Erythroblast (primary cell): ENCODE results near the gene ARL5C.

ENCODE experiments used
- GATA1 ChIP-seq: IDR thresholded peaks from 2 replicates; pipeline ENCODE4 v1.6.1; 2011; ENCODE audit warnings: low read depth, mild to moderate bottlenecking, control low read depth, low read length, moderate library complexity
- POLR2A ChIP-seq: IDR thresholded peaks from 2 replicates; pipeline ENCODE4 v1.6.1; 2011; ENCODE audit warnings: mild to moderate bottlenecking, low read length

DNA sequence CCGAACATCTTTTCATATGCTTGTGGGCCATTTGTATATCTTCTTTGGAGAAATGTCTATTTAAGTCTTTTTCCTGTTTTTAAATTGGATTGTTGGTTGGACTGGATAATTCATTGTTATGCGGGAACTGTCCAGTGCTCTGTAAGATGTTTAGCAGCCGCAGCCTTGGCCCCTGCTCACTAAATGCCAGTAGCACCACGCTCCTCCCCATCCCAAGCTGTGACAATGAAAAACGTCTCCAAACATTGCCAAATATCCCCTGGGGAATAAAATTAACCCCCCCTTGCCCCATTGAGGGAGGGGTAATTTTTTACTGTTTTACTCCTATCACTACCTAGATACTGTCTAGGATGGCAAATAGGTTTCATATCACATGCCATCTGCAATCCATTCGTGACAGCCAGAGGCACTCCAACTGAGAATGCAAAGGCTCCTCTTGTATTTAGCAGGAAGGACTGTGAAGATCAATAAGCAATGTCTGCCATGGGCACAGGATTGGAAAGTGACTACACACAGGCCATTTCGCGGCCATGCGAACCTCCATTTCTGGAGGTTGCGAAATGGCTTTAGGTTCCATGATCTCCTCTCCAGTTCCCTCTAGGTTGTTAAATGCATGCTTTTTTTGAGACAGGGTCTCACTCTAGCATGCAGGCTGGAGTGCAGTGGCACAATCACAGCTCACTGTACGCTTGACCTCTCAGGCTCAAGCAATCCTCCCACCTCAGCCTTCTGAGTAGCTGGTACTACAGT is 23.9 kb downstream of the ARL5C start:
- TF ChIP-seq POLR2A (no peak), GATA1 (no peak)
